Calu3 (cell line): ENCODE results near the gene PRPF40A. TPM values are rescaled to one million over a fixed set of nuclear protein-coding genes. Genes with fewer than 3 reads are reported as not detected.
"Not testable (repeated sequence)": the region's sequence is repeated elsewhere in the genome, so short reads cannot be mapped to it uniquely, and the experiment has no call there.

Experiments
- BruUV-seq: library from RNA; stranded (reverse); fragments of 400-500 nt; replicated peaks from 2 replicates; lab custom pipeline; 2021; lab: Mats Ljungman, UMichigan
- CTCF ChIA-PET: fragments of 300-600 bp; sonication (Branson Sonifier 250); formaldehyde crosslinking; loops from one replicate; lab custom pipeline; 2022; ENCODE audit warnings: antibody characterized with exemption; lab: Charles Lee
- DNase-seq: peaks from one replicate; pipeline ENCODE4 v3.0.0; 2022
- H3K27ac Mint-ChIP-seq: one replicate; pipeline ENCODE4 v1.8.0; 2022; ENCODE audit warnings: mixed read lengths; ENCODE audit not compliant: unreplicated experiment
- H3K27me3 Mint-ChIP-seq: one replicate; pipeline ENCODE4 v1.8.0; 2022; ENCODE audit warnings: mixed read lengths; ENCODE audit not compliant: unreplicated experiment
- H3K36me3 Mint-ChIP-seq: one replicate; pipeline ENCODE4 v1.8.0; 2022; ENCODE audit warnings: mild to moderate bottlenecking, moderate library complexity, mixed read lengths; ENCODE audit not compliant: insufficient read depth, unreplicated experiment
- H3K4me1 Mint-ChIP-seq: one replicate; pipeline ENCODE4 v1.8.0; 2022; ENCODE audit warnings: mild to moderate bottlenecking, low read depth, mixed read lengths; ENCODE audit not compliant: unreplicated experiment
- H3K4me3 Mint-ChIP-seq: one replicate; pipeline ENCODE4 v1.8.0; 2022; ENCODE audit warnings: mild to moderate bottlenecking, low read depth, moderate library complexity, mixed read lengths; ENCODE audit not compliant: unreplicated experiment
- H3K9me3 Mint-ChIP-seq: one replicate; pipeline ENCODE4 v1.8.0; 2022; ENCODE audit warnings: low read depth, mixed read lengths; ENCODE audit not compliant: unreplicated experiment
- CTCF ChIP-seq: fragments of 200-600 bp; IDR thresholded peaks from one replicate; pipeline ENCODE4 v1.8.0; 2022; ENCODE audit warnings: antibody characterized with exemption; ENCODE audit not compliant: unreplicated experiment
- intact Hi-C: fragments of 100-400 bp; cut with micrococcal nuclease; formaldehyde crosslinking; loops from one replicate; pipeline ENCODE4 v1.10.0; 2022; ENCODE audit not compliant: unreplicated experiment
- total RNA-seq: library from RNA; stranded (reverse); gene quantifications from 2 replicates; pipeline ENCODE4 v1.2.3, GENCODE V29; 2022

PRPF40A gene
- total RNA-seq, 1 experiment from 2014 or later: 118 TPM

GRCh38 chr2:152730591-152731333 lies 13.5 kb upstream of the PRPF40A start:
- TF ChIP-seq CTCF: no peak
- H3K27ac Mint-ChIP-seq: no peak overlapping the region
- no peaks in the 10 kb centered on the region for H3K36me3 Mint-ChIP-seq
- H3K27me3 Mint-ChIP-seq: no peaks in the 10 kb centered on the region
- CTCF ChIA-PET: no interaction called here
- intact Hi-C loops: no loop called here
- no peaks in the 10 kb centered on the region for H3K9me3 Mint-ChIP-seq
- no peak overlapping the region for H3K4me3 Mint-ChIP-seq
- no TSS peak for BruUV-seq
- peaks cover 10% of the 10 kb centered on the region for H3K4me1 Mint-ChIP-seq
- DNase-seq: no peak

- CTCF ChIA-PET: interaction anchor here (0.7 kb wide), 1 partner anchor 593 kb away, joined by 3 read pairs; no protein-coding TSS in a partner anchor
- no peaks in the 10 kb centered on the region for H3K9me3 Mint-ChIP-seq
- intact Hi-C loops: no loop called here
- no peaks in the 10 kb centered on the region for H3K36me3 Mint-ChIP-seq
- no TSS peak for BruUV-seq
- no peak for DNase-seq
- H3K4me3 Mint-ChIP-seq: no peak overlapping the region
- TF ChIP-seq CTCF: no peak
- H3K27ac Mint-ChIP-seq: no peak overlapping the region
- H3K4me1 Mint-ChIP-seq: peaks cover 10% of the 10 kb centered on the region
- no peaks in the 10 kb centered on the region for H3K27me3 Mint-ChIP-seq
Observed at GRCh38 chr2:152729844-152730243, 12.6 kb upstream of the PRPF40A start.

GRCh38 chr2:152723918-152724317 lies 6.7 kb upstream of the PRPF40A start:
- Mint-ChIP-seq H3K27ac (no peak overlapping the region), H3K9me3 (no peaks in the 10 kb centered on the region), H3K4me3 (no peak overlapping the region), H3K27me3 (no peaks in the 10 kb centered on the region), H3K36me3 (peaks cover 15% of the 10 kb centered on the region), H3K4me1 (peaks cover 11% of the 10 kb centered on the region)
- DNase-seq: no peak
- no peak for TF ChIP-seq CTCF
- CTCF ChIA-PET: no interaction called here
- BruUV-seq: no TSS peak
- intact Hi-C loops: no loop called here

- BruUV-seq, H3K9me3 Mint-ChIP-seq, intact Hi-C loops, H3K27ac Mint-ChIP-seq, H3K27me3 Mint-ChIP-seq, DNase-seq, H3K4me3 Mint-ChIP-seq: not testable (repeated sequence)
- H3K4me1 Mint-ChIP-seq: peaks cover 11% of the 10 kb centered on the region
- CTCF ChIA-PET: interaction anchor here (0.6 kb wide), 1 partner anchor 26 kb away, joined by 3 read pairs; no protein-coding TSS in a partner anchor
- peaks cover 28% of the 10 kb centered on the region for H3K36me3 Mint-ChIP-seq
Observed at GRCh38 chr2:152722639-152723038, 5.4 kb upstream of the PRPF40A start.

- no peaks in the 10 kb centered on the region for H3K9me3 Mint-ChIP-seq
- TF ChIP-seq CTCF: no peak
- peaks cover 47% of the 10 kb centered on the region for H3K36me3 Mint-ChIP-seq
- intact Hi-C loops: no loop called here
- H3K4me3 Mint-ChIP-seq: peak overlapping the region; percentile 96
- CTCF ChIA-PET: no interaction called here
- no peak overlapping the region for H3K27ac Mint-ChIP-seq
- no peak for DNase-seq
- peaks cover 11% of the 10 kb centered on the region for H3K4me1 Mint-ChIP-seq
- no peaks in the 10 kb centered on the region for H3K27me3 Mint-ChIP-seq
- BruUV-seq: no TSS peak
Observed at GRCh38 chr2:152720794-152721193, 3.5 kb upstream of the PRPF40A start.
